MCF 10A (cell line): ENCODE data around the gene CC2D2A. TPM values are rescaled to one million over a fixed set of nuclear protein-coding genes. Genes with fewer than 3 reads are reported as not detected.

Experiments
- BruUV-seq: library from RNA; stranded (reverse); fragments of 400-500 nt; replicated peaks from 2 replicates; lab custom pipeline; 2021; lab: Mats Ljungman, UMichigan
- CTCF ChIA-PET: fragments of 300-600 bp; sonication (Branson Sonifier 250); formaldehyde crosslinking; extraction: SDS; loops from one replicate; lab custom pipeline; 2021; ENCODE audit warnings: antibody characterized with exemption, inconsistent platforms; lab: Yijun Ruan, JAX
- POLR2A ChIA-PET: fragments of 300-600, 350-650 bp; sonication (Branson Sonifier 250); formaldehyde crosslinking; extraction: SDS; loops from one replicate; lab custom pipeline; 2020; ENCODE audit warnings: antibody characterized with exemption, inconsistent platforms; lab: Yijun Ruan, JAX
- DNase-seq: peaks from one replicate; pipeline ENCODE4 v3.0.0-alpha.2; 2018; ENCODE audit not compliant: unreplicated experiment
- H3K27ac Mint-ChIP-seq: one replicate; pipeline ENCODE4 v1.8.0; 2022; ENCODE audit warnings: mild to moderate bottlenecking, low read depth, mixed read lengths; ENCODE audit not compliant: unreplicated experiment
- H3K27me3 Mint-ChIP-seq: one replicate; pipeline ENCODE4 v1.8.0; 2022; ENCODE audit warnings: mixed read lengths; ENCODE audit not compliant: insufficient read depth, unreplicated experiment
- H3K36me3 Mint-ChIP-seq: one replicate; pipeline ENCODE4 v1.8.0; 2022; ENCODE audit warnings: mild to moderate bottlenecking, moderate library complexity, mixed read lengths; ENCODE audit not compliant: insufficient read depth, unreplicated experiment
- H3K4me1 Mint-ChIP-seq: one replicate; pipeline ENCODE4 v1.8.0; 2022; ENCODE audit warnings: mixed read lengths; ENCODE audit not compliant: insufficient read depth, unreplicated experiment
- H3K4me3 Mint-ChIP-seq: one replicate; pipeline ENCODE4 v1.8.0; 2022; ENCODE audit warnings: mild to moderate bottlenecking, moderate library complexity, mixed read lengths; ENCODE audit not compliant: unreplicated experiment
- H3K9me3 Mint-ChIP-seq: one replicate; pipeline ENCODE4 v1.8.0; 2022; ENCODE audit warnings: mixed read lengths; ENCODE audit not compliant: unreplicated experiment
- intact Hi-C: fragments of 100-400 bp; cut with micrococcal nuclease; formaldehyde crosslinking; loops from 2 replicates; pipeline ENCODE4 v1.14.1; 2022
- total RNA-seq: library from RNA; stranded (reverse); gene quantifications from 2 replicates; pipeline ENCODE4 v1.2.3, GENCODE V29; 2022
- TF ChIP-seq, protein P1 (sequence below): fragments of 200-600 bp; IDR thresholded peaks from one replicate; pipeline ENCODE4 v1.8.0; 2022; ENCODE audit warnings: antibody characterized with exemption, mild to moderate bottlenecking; ENCODE audit not compliant: unreplicated experiment

CC2D2A gene
- total RNA-seq, 1 experiment from 2014 or later, result 8.6 TPM

DNA sequence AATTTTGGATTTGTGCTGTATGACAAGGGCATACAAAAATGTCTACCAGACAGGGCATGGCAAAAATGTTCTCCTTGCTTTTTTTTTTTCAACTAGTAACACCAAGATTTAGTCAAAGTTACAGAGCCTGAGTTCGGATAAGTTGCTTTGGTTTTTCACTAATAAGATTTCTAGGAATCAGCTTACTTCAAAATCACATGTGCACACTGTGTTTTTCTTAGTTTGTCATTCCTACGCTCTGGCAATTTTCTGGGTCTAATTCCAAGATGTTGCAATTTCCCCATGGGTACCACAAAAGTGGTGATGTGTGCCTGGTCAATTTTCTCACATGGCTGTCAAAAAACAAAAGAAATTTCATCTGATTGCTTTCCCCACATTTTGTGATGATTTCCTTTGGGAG, 35.6 kb upstream of the CC2D2A start:
- no TSS peak for BruUV-seq

DNA sequence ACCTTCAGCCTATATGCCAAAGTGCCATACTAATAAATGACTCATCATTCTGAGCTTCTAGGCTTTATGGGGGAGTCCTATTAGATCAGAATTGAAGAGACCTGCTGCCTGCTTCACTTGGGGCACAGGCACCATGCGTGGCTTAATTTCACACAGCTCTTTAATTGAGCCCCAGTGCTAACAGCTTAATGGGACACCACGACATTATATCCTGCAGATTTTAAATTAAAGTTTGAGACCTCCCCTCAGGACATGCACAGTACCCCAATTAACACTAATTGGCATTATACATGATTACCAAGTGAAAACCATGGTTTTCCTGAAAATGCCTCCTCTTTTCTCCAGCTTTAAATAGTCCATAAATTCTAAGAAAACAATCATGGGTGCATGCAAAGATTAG, 35.0 kb upstream of the CC2D2A start:
- POLR2A ChIA-PET, result interaction anchor here (0.5 to 1.1 kb wide), 3 partner anchors 9 to 230 kb away, joined by 3 to 7 read pairs (median 4); no protein-coding TSS in a partner anchor
- H3K4me1 Mint-ChIP-seq, result peaks cover 39% of the 10 kb centered on the region
- H3K4me3 Mint-ChIP-seq, result no peak overlapping the region
- H3K27ac Mint-ChIP-seq, result no peak overlapping the region
- H3K27me3 Mint-ChIP-seq, result no peaks in the 10 kb centered on the region
- H3K9me3 Mint-ChIP-seq, result peaks cover 8% of the 10 kb centered on the region
- TF ChIP-seq, protein P1, sequence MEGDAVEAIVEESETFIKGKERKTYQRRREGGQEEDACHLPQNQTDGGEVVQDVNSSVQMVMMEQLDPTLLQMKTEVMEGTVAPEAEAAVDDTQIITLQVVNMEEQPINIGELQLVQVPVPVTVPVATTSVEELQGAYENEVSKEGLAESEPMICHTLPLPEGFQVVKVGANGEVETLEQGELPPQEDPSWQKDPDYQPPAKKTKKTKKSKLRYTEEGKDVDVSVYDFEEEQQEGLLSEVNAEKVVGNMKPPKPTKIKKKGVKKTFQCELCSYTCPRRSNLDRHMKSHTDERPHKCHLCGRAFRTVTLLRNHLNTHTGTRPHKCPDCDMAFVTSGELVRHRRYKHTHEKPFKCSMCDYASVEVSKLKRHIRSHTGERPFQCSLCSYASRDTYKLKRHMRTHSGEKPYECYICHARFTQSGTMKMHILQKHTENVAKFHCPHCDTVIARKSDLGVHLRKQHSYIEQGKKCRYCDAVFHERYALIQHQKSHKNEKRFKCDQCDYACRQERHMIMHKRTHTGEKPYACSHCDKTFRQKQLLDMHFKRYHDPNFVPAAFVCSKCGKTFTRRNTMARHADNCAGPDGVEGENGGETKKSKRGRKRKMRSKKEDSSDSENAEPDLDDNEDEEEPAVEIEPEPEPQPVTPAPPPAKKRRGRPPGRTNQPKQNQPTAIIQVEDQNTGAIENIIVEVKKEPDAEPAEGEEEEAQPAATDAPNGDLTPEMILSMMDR, result no peak
- BruUV-seq, result no TSS peak
- CTCF ChIA-PET, result interaction anchor here (0.5 to 1.5 kb wide), 5 partner anchors 8 to 45 kb away, joined by 3 to 8 read pairs (median 4); no protein-coding TSS in a partner anchor
- intact Hi-C loops, result no loop called here
- no peak for DNase-seq
- H3K36me3 Mint-ChIP-seq, result no peaks in the 10 kb centered on the region

More for the DNA sequence above, 35.6 kb upstream of the CC2D2A start:
- Mint-ChIP-seq H3K9me3 (peaks cover 8% of the 10 kb centered on the region), H3K36me3 (no peaks in the 10 kb centered on the region), H3K27ac (peak overlapping the region; percentile 52), H3K4me3 (no peak overlapping the region), H3K27me3 (no peaks in the 10 kb centered on the region), H3K4me1 (peaks cover 43% of the 10 kb centered on the region)
- TF ChIP-seq, protein P1, result no peak
- intact Hi-C loops, result no loop called here
- DNase-seq, result peak; percentile 50
- ChIA-PET CTCF (interaction anchor here (0.5 to 1.5 kb wide), 5 partner anchors 8 to 46 kb away, joined by 3 to 8 read pairs (median 4); no protein-coding TSS in a partner anchor), POLR2A (interaction anchor here (0.6 to 1.1 kb wide), 5 partner anchors 9 to 247 kb away, joined by 3 to 7 read pairs (median 3); no protein-coding TSS in a partner anchor)

DNA sequence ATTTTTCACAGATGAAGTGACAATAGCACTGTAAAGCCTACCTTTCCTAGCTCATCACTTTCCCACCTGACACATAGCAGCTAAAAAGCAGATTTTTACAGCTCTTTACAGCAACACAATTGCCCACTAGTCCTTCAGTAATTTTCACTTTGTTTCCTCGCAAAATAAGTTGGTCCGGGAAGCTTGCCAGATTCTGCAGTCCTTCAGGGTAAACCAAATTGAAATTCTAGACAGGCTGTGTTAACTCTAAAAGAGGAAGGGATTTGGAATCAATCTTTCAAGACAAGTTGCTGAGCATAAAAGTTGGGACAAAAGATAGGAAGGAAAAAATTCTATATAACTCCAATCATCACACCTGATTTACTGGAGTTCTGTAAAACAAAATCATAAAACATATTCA, 33.2 kb upstream of the CC2D2A start:
- peaks cover 39% of the 10 kb centered on the region for H3K4me1 Mint-ChIP-seq
- no peak overlapping the region for H3K27ac Mint-ChIP-seq
- TF ChIP-seq, protein P1, result no peak
- intact Hi-C loops, result no loop called here
- CTCF ChIA-PET, result interaction anchor here (1.5 to 1.7 kb wide), 2 partner anchors 10 to 21 kb away, joined by 7 to 9 read pairs; no protein-coding TSS in a partner anchor
- H3K36me3 Mint-ChIP-seq, result no peaks in the 10 kb centered on the region
- DNase-seq, result peak; percentile 16
- BruUV-seq, result no TSS peak
- POLR2A ChIA-PET, result interaction anchor here (0.6 kb wide), 2 partner anchors 181 to 219 kb away, joined by 3 to 4 read pairs; no protein-coding TSS in a partner anchor
- H3K27me3 Mint-ChIP-seq, result no peaks in the 10 kb centered on the region
- peaks cover 7% of the 10 kb centered on the region for H3K9me3 Mint-ChIP-seq
- H3K4me3 Mint-ChIP-seq, result no peak overlapping the region

DNA sequence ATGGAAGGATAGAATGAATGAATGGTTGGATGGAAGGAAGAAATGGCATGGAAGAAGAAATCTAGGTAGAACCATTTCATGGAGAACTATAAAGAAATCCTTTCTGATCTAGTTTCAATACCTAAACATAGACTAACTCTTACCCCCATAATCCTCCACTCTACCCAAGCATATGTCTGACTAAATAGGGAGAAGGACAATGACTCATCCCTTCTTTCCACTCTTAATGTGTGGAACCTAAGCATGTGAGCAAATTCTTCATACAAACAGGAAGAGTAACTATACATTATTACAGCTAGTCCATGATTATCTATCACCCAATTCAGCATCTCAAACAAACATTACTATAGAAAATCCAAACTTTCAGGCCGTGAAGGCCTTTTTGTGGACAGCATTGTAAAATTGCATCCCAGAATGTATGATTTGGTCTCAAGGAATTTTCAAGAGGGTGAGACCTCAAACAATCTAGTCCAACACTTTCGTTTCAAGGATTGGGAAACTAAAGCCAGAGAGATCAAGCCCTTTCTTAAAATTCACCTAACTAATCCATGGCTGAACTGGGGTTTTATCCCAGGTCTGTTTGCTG, 30.6 kb upstream of the CC2D2A start:
- H3K27me3 Mint-ChIP-seq, result no peaks in the 10 kb centered on the region
- DNase-seq, result peak; percentile 21
- POLR2A ChIA-PET, result no interaction called here
- CTCF ChIA-PET, result no interaction called here
- H3K27ac Mint-ChIP-seq, result no peak overlapping the region
- TF ChIP-seq, protein P1, result no peak
- BruUV-seq, result no TSS peak
- intact Hi-C loops, result no loop called here
- no peaks in the 10 kb centered on the region for H3K36me3 Mint-ChIP-seq
- H3K4me3 Mint-ChIP-seq, result no peak overlapping the region
- peaks cover 33% of the 10 kb centered on the region for H3K4me1 Mint-ChIP-seq
- no peaks in the 10 kb centered on the region for H3K9me3 Mint-ChIP-seq
